Nephron (organoid): ENCODE results near the gene NTRK3.

Source experiments
- H3K27ac Mint-ChIP-seq, 3 experiments: 2 replicates each; pipeline ENCODE4 v1.8.0; 2020; ENCODE audit warnings: mixed read lengths in 3 of 3, mild to moderate bottlenecking in 2 of 3, moderate library complexity in 1 of 3
- H3K27me3 Mint-ChIP-seq: 2 replicates; pipeline ENCODE4 v1.8.0; 2021; ENCODE audit warnings: low read depth, mild to moderate bottlenecking, moderate library complexity, mixed read lengths
- H3K36me3 Mint-ChIP-seq: 2 replicates; pipeline ENCODE4 v1.8.0; 2020; ENCODE audit warnings: low read depth, mixed read lengths
- H3K4me1 Mint-ChIP-seq: 2 replicates; pipeline ENCODE4 v1.8.0; 2020; ENCODE audit warnings: mixed read lengths
- H3K4me3 Mint-ChIP-seq, 3 experiments: 2 replicates each; pipeline ENCODE4 v1.8.0; 2020; ENCODE audit warnings: mild to moderate bottlenecking in 3 of 3, mixed read lengths in 3 of 3, moderate library complexity in 2 of 3
- H3K9me3 Mint-ChIP-seq: 2 replicates; pipeline ENCODE4 v1.8.0; 2020; ENCODE audit warnings: mixed read lengths
- TF ChIP-seq, protein P1 (sequence below), 3 experiments: fragments of 200-600 bp; sonication (generic); IDR thresholded peaks; one replicate each; pipeline ENCODE4 v1.5.0; 2021; ENCODE audit warnings: antibody characterized with exemption in 3 of 3; ENCODE audit not compliant: unreplicated experiment in 3 of 3

Gene NTRK3

DNA sequence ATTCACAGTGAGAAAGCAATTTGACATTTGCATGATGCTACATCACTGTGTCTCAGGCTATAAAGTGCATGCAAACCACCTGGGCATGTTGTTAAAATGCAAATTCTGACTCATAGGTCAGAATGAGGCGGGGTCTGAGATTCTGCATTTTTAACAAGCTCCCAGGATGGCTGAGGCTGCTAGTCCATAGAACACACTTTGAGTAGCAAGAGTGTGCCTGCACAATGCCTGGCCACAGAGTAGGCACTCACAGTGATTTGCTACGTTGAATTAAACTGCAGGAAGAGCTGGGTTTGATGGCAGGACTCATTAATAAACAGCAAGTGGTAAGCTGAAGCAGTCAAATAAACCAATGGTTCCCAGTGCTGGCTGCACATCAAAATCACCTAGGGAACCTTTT, 48.1 kb downstream of the NTRK3 start:
- Mint-ChIP-seq H3K4me1 (peaks cover 4% of the 10 kb centered on the region), H3K36me3 (no peaks in the 10 kb centered on the region), H3K4me3 (no peak overlapping the region), H3K9me3 (no peaks in the 10 kb centered on the region), H3K27me3 (peaks cover 44% of the 10 kb centered on the region), H3K27ac (no peak overlapping the region)
- TF ChIP-seq, protein P1, sequence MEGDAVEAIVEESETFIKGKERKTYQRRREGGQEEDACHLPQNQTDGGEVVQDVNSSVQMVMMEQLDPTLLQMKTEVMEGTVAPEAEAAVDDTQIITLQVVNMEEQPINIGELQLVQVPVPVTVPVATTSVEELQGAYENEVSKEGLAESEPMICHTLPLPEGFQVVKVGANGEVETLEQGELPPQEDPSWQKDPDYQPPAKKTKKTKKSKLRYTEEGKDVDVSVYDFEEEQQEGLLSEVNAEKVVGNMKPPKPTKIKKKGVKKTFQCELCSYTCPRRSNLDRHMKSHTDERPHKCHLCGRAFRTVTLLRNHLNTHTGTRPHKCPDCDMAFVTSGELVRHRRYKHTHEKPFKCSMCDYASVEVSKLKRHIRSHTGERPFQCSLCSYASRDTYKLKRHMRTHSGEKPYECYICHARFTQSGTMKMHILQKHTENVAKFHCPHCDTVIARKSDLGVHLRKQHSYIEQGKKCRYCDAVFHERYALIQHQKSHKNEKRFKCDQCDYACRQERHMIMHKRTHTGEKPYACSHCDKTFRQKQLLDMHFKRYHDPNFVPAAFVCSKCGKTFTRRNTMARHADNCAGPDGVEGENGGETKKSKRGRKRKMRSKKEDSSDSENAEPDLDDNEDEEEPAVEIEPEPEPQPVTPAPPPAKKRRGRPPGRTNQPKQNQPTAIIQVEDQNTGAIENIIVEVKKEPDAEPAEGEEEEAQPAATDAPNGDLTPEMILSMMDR (IDR thresholded peaks at IDR 0.05; ENCODE audit: unreplicated experiment in 3 of 3): no peak

DNA sequence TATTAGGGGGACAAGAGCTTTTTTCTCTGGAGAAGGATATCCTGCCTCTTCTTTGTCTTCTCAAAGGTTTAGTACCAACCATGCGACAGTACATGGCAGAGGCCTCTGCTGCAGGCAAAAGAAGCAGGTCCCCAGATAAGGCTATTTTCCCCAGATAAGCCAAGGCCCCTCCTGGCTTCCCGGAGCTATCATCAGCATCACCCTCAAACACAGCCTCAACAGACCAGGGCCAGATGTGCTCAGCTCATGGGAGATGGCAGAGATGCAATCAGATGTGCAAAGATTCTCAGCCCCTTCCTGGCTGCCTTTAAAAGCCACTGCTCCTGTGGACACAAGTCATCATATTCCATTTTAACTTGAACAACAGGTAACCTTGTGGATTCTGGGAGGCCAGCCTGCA, 49.0 kb downstream of the NTRK3 start:
- peaks cover 39% of the 10 kb centered on the region for H3K27me3 Mint-ChIP-seq
- H3K9me3 Mint-ChIP-seq: no peaks in the 10 kb centered on the region
- no peaks in the 10 kb centered on the region for H3K36me3 Mint-ChIP-seq
- no peak overlapping the region for H3K4me3 Mint-ChIP-seq
- TF ChIP-seq, protein P1 (IDR thresholded peaks at IDR 0.05; ENCODE audit: unreplicated experiment in 3 of 3): no peak
- no peak overlapping the region for H3K27ac Mint-ChIP-seq
- H3K4me1 Mint-ChIP-seq: peaks cover 4% of the 10 kb centered on the region

- Mint-ChIP-seq H3K4me1 (peaks cover 4% of the 10 kb centered on the region), H3K36me3 (no peaks in the 10 kb centered on the region), H3K27ac (no peak overlapping the region), H3K4me3 (no peak overlapping the region), H3K27me3 (peaks cover 45% of the 10 kb centered on the region), H3K9me3 (no peaks in the 10 kb centered on the region)
- TF ChIP-seq, protein P1 (IDR thresholded peaks at IDR 0.05; ENCODE audit: unreplicated experiment in 3 of 3): no peak
These were observed 52.0 kb downstream of the NTRK3 start for GRCh38 chr15:88204584-88204983.

DNA sequence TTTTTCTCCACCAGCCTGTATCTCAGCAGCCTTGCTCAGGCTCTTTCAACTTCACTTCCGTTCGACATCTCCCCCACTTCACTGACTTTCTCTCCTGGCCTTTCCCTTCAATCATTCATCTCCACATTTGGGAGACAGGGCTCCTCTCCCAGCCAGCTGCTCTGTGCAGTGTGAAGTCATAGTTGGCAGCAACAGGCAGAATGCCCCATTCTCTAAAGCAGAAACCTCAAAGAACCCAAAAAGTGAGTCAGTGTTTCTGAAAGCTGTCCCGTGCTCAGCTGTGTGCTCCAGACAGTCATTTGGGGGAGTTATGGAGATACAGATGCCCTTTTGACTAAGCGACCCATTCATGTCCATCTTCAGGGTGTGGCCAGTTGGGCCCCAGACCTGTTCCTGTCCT, 54.3 kb downstream of the NTRK3 start:
- Mint-ChIP-seq H3K9me3 (no peaks in the 10 kb centered on the region), H3K27me3 (peaks cover 43% of the 10 kb centered on the region), H3K4me3 (no peak overlapping the region), H3K27ac (no peak overlapping the region), H3K36me3 (no peaks in the 10 kb centered on the region), H3K4me1 (peaks cover 4% of the 10 kb centered on the region)
- TF ChIP-seq, protein P1 (IDR thresholded peaks at IDR 0.05; ENCODE audit: unreplicated experiment in 3 of 3): no peak

- TF ChIP-seq, protein P1 (IDR thresholded peaks at IDR 0.05; ENCODE audit: unreplicated experiment in 3 of 3): no peak
- Mint-ChIP-seq H3K4me3 (no peak overlapping the region), H3K36me3 (no peaks in the 10 kb centered on the region), H3K27ac (no peak overlapping the region), H3K27me3 (peaks cover 37% of the 10 kb centered on the region), H3K4me1 (peaks cover 4% of the 10 kb centered on the region), H3K9me3 (no peaks in the 10 kb centered on the region)
These were observed 55.3 kb downstream of the NTRK3 start for GRCh38 chr15:88201207-88201606.

- H3K4me3 Mint-ChIP-seq: no peak overlapping the region
- no peaks in the 10 kb centered on the region for H3K9me3 Mint-ChIP-seq
- TF ChIP-seq, protein P1 (IDR thresholded peaks at IDR 0.05; ENCODE audit: unreplicated experiment in 3 of 3): no peak
- no peaks in the 10 kb centered on the region for H3K4me1 Mint-ChIP-seq
- peaks cover 29% of the 10 kb centered on the region for H3K27me3 Mint-ChIP-seq
- H3K36me3 Mint-ChIP-seq: no peaks in the 10 kb centered on the region
- H3K27ac Mint-ChIP-seq: no peak overlapping the region
These were observed 59.6 kb downstream of the NTRK3 start for GRCh38 chr15:88196961-88197360.
